ENCODE measurements around the gene SEPTIN1.
A peak's percentile ranks its signal among the peaks of the same experiment; 100 is the strongest.

SEPTIN1 gene

GRCh38 chr16:30382111-30382881 lies at the start of gene SEPTIN1:
TSS of gene SEPTIN1 (minus strand) at chr16:30382561. CDS start at chr16:30382542, 19 bp downstream.
- no peak for DNase-seq

- DNase-seq: no peak
Measured at GRCh38 chr16:30430428-30430970, 48.1 kb upstream of the SEPTIN1 start.

- peak; percentile 99 for DNase-seq
Measured at GRCh38 chr16:30429678-30430427, 47.5 kb upstream of the SEPTIN1 start, which contains the start of gene DCTPP1. TSS of gene DCTPP1 (minus strand) at chr16:30430030. CDS start at chr16:30429980, 50 bp downstream.

GRCh38 chr16:30429418-30429677 lies 47.0 kb upstream of the SEPTIN1 start:
- DNase-seq: no peak

- DNase-seq: no peak
Measured at GRCh38 chr16:30428055-30428454, 45.7 kb upstream of the SEPTIN1 start.

GRCh38 chr16:30421010-30421409 lies 38.6 kb upstream of the SEPTIN1 start:
- DNase-seq: no peak

- DNase-seq: no peak
Measured at GRCh38 chr16:30418350-30419181, 36.2 kb upstream of the SEPTIN1 start.

- DNase-seq: peak; percentile 89
Measured at GRCh38 chr16:30417529-30418349, 35.4 kb upstream of the SEPTIN1 start.

GRCh38 chr16:30416624-30417528 lies 34.5 kb upstream of the SEPTIN1 start:
- no peak for DNase-seq

GRCh38 chr16:30416047-30416603 lies 33.8 kb upstream of the SEPTIN1 start:
- DNase-seq: no peak

GRCh38 chr16:30414159-30414558 lies 31.8 kb upstream of the SEPTIN1 start:
- no peak for DNase-seq

GRCh38 chr16:30413112-30413806 lies 30.9 kb upstream of the SEPTIN1 start:
- no peak for DNase-seq

- peak; percentile 83 for DNase-seq
Measured at GRCh38 chr16:30409125-30410060, 27.0 kb upstream of the SEPTIN1 start.

- DNase-seq: no peak
Measured at GRCh38 chr16:30407804-30408534, 25.6 kb upstream of the SEPTIN1 start.

GRCh38 chr16:30407102-30407803 lies 24.9 kb upstream of the SEPTIN1 start, which contains the start of gene ZNF771:
TSS of gene ZNF771 (plus strand) at chr16:30407606. CDS start at chr16:30408054, 448 bp downstream.
- DNase-seq: peak; percentile 87

GRCh38 chr16:30406795-30407101 lies 24.4 kb upstream of the SEPTIN1 start:
- DNase-seq: no peak

- DNase-seq: no peak
Measured at GRCh38 chr16:30401768-30402425, 19.5 kb upstream of the SEPTIN1 start.
